Cardiac muscle cell (in vitro differentiated cells and primary cell): ENCODE results near the gene FOXL2NB. TPM values are rescaled to one million over a fixed set of nuclear protein-coding genes. Genes with fewer than 3 reads are reported as not detected.

ENCODE experiments used
- DNase-seq, 2 donors: peaks; one replicate each; pipeline versions ENCODE4 v3.0.0 to v3.0.0-alpha.2; 2010 to 2017; ENCODE audit warnings: low read depth in 1 of 2, low spot score in 1 of 2
- H3K27ac ChIP-seq: fragments of 200-600 bp; sonication (generic); 2 replicates; pipeline ENCODE4 v1.5.1; 2016
- H3K27me3 ChIP-seq: fragments of 200-600 bp; sonication (generic); 2 replicates; pipeline ENCODE4 v1.6.0; 2016; ENCODE audit warnings: control low read depth
- H3K36me3 ChIP-seq: fragments of 200-600 bp; sonication (generic); 2 replicates; pipeline ENCODE4 v1.5.1; 2016; ENCODE audit warnings: control low read depth
- H3K4me1 ChIP-seq: fragments of 200-600 bp; sonication (generic); 2 replicates; pipeline ENCODE4 v1.8.1; 2017; ENCODE audit warnings: low read depth, mild to moderate bottlenecking, mixed run types
- H3K4me3 ChIP-seq: fragments of 200-600 bp; sonication (generic); 2 replicates; pipeline ENCODE4 v1.5.1; 2016; ENCODE audit warnings: mild to moderate bottlenecking
- H3K9me3 ChIP-seq: fragments of 200-600 bp; sonication (generic); 2 replicates; pipeline ENCODE4 v1.5.1; 2017; ENCODE audit warnings: low read depth, mild to moderate bottlenecking, control low read depth
- CTCF ChIP-seq: IDR thresholded peaks from 2 replicates; pipeline ENCODE4 v1.5.1; 2012; ENCODE audit warnings: low read depth, mild to moderate bottlenecking, low read length
- polyA plus RNA-seq: library from polyadenylated mRNA; unstranded; fragments of >200 nt; fragmentation: Nextera tagmentation; extraction: Ambion mirVana; gene quantifications from 2 replicates; pipeline ENCODE4 v1.2.1, GENCODE V29; 2016
- total RNA-seq: library from RNA; depleted of rRNA; stranded (reverse); fragments of >200 nt; gene quantifications from 2 replicates; pipeline ENCODE4 v1.2.3, GENCODE V29; 2016

FOXL2NB gene
- total RNA-seq: 0.11 TPM in 1 of 2 replicates, not detected in the other
- not detected in 2 replicates for polyA plus RNA-seq

- Histone ChIP-seq H3K27ac (no peak within 1 kb of the TSS), H3K27me3 (peaks cover 100% of the 10 kb centered on the region), H3K4me1 (peaks cover 11% of the 10 kb centered on the region), H3K36me3 (no peaks in the 10 kb centered on the region), H3K9me3 (no peaks in the 10 kb centered on the region), H3K4me3 (peak within 1 kb of the TSS; percentile 33)
- TF ChIP-seq CTCF: no peak
- DNase-seq: peak; percentile 69 to 71
Measured at GRCh38 chr3:138946663-138947494, at the start of gene FOXL2NB, which contains the start of gene FOXL2. FOXL2NB (plus strand) TSS chr3:138947217; CDS start chr3:138947365, 148 bp downstream. FOXL2 (minus strand) TSS chr3:138947137; CDS start chr3:138946722, 415 bp downstream.

- Histone ChIP-seq H3K9me3 (no peaks in the 10 kb centered on the region), H3K27ac (peak overlapping the region; percentile 44), H3K27me3 (no peaks in the 10 kb centered on the region), H3K36me3 (no peaks in the 10 kb centered on the region), H3K4me3 (no peak overlapping the region), H3K4me1 (peaks cover 9% of the 10 kb centered on the region)
- no peak for TF ChIP-seq CTCF
- peak; percentile 20 to 89 for DNase-seq
Measured at GRCh38 chr3:138898301-138898700, 48.7 kb upstream of the FOXL2NB start.

- H3K4me1 ChIP-seq: peaks cover 9% of the 10 kb centered on the region
- no peak for DNase-seq
- no peak for TF ChIP-seq CTCF
- H3K4me3 ChIP-seq: no peak overlapping the region
- no peaks in the 10 kb centered on the region for H3K27me3 ChIP-seq
- H3K9me3 ChIP-seq: no peaks in the 10 kb centered on the region
- H3K27ac ChIP-seq: peak overlapping the region; percentile 44
- H3K36me3 ChIP-seq: no peaks in the 10 kb centered on the region
Measured at GRCh38 chr3:138898708-138899107, 48.3 kb upstream of the FOXL2NB start.

GRCh38 chr3:138899351-138899991, 47.5 kb upstream of the FOXL2NB start:
- H3K4me3 ChIP-seq: no peak overlapping the region
- H3K4me1 ChIP-seq: peaks cover 9% of the 10 kb centered on the region
- no peaks in the 10 kb centered on the region for H3K27me3 ChIP-seq
- no peaks in the 10 kb centered on the region for H3K36me3 ChIP-seq
- H3K9me3 ChIP-seq: no peaks in the 10 kb centered on the region
- no peak overlapping the region for H3K27ac ChIP-seq
- TF ChIP-seq CTCF: no peak
- no peak for DNase-seq

GRCh38 chr3:138901567-138901966, 45.5 kb upstream of the FOXL2NB start:
- no peak overlapping the region for H3K27ac ChIP-seq

More at GRCh38 chr3:138901567-138901966, 45.5 kb upstream of the FOXL2NB start:
- Histone ChIP-seq H3K36me3 (no peaks in the 10 kb centered on the region), H3K4me3 (no peak overlapping the region), H3K27me3 (no peaks in the 10 kb centered on the region), H3K9me3 (no peaks in the 10 kb centered on the region), H3K4me1 (peaks cover 9% of the 10 kb centered on the region)
- no peak for DNase-seq
- TF ChIP-seq CTCF: no peak
